Testis (tissue), 2 donors: Measurements from ENCODE around the gene ANKHD1.

Experiments
- POLR2A ChIP-seq: fragments of 450-650 bp; IDR thresholded peaks from one replicate; pipeline ENCODE4 v1.6.1; 2017; ENCODE audit warnings: antibody characterized with exemption, mild to moderate bottlenecking, moderate library complexity
- TF ChIP-seq, protein P1 (sequence below), 3 experiments: fragments of 450-650 bp in 2 of 3; fragments of 200-600 bp in 1 of 3; sonication (generic) in 1 of 3; IDR thresholded peaks; one replicate each; pipeline ENCODE4 v1.5.1; 2016 to 2019; ENCODE audit warnings: antibody characterized with exemption in 3 of 3, mild to moderate bottlenecking in 2 of 3, moderate library complexity in 1 of 3

DNA sequence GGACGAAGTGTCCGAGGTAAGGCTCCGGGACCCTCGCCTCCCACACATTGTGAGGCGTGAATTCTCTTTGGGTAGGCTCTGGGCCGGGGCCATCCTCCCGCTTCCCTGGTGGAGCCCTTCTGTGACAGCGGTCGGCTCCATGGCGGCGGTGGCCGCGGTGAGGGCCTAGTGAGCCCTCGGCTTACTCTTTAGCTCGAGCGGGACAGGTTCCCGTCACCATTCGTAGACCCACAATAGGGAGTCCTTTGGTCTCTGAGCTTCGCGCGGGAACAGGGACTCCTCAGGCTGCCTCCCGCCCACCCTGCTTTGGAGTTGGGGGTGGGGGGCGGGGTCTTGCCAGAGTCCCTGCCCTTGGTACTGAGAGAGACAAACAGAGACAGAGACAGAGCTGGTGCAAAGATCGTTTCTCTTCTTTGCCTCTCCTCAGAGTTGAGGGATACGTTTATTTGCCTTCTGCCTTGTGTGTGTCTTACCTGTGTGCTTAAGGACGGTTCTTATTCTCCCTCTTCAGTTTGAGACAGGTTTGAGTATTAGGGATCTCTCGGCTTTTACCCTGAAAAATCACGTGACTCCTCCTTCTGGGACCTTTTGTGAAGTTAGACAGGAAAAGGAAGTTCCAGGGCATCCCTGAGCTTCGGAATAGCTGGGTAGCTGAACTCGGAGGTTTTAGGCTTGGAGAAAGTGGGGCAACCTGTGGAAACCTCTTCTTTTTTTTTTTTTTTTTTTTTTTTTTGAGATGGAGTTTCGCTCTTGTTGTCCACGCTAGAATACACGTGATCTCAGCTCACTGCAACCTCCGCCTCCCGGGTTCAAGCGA, 833 bp downstream of the ANKHD1 start:
- no peak for TF ChIP-seq POLR2A
- TF ChIP-seq, protein P1, sequence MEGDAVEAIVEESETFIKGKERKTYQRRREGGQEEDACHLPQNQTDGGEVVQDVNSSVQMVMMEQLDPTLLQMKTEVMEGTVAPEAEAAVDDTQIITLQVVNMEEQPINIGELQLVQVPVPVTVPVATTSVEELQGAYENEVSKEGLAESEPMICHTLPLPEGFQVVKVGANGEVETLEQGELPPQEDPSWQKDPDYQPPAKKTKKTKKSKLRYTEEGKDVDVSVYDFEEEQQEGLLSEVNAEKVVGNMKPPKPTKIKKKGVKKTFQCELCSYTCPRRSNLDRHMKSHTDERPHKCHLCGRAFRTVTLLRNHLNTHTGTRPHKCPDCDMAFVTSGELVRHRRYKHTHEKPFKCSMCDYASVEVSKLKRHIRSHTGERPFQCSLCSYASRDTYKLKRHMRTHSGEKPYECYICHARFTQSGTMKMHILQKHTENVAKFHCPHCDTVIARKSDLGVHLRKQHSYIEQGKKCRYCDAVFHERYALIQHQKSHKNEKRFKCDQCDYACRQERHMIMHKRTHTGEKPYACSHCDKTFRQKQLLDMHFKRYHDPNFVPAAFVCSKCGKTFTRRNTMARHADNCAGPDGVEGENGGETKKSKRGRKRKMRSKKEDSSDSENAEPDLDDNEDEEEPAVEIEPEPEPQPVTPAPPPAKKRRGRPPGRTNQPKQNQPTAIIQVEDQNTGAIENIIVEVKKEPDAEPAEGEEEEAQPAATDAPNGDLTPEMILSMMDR (IDR thresholded peaks at IDR 0.05): no peak
